ENCODE data around the gene CFAP99.

Gene CFAP99

DNA sequence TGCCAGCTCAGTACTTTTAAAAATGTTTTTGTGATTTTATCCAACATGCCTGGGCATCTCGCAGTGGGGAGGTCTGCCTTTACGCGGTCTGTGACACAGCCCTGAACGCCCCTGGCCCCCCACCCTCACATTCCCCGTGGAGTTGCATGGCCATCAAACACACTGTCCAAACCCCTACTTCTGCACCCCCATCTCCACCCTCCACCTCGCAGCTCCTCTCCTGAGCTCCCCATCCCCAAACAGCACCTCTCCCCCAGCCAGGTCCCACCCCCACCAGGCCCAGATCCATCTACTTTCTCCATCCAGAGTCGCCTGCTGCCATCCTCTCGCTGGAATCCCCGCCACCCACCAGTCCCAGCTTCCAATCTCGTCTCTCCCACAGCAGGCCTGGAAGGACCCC, 9.8 kb upstream of the CFAP99 start:
- H3K4me3 ChIP-seq = no peak overlapping the region
- DNase-seq = no peak
- TF ChIP-seq, protein P1, sequence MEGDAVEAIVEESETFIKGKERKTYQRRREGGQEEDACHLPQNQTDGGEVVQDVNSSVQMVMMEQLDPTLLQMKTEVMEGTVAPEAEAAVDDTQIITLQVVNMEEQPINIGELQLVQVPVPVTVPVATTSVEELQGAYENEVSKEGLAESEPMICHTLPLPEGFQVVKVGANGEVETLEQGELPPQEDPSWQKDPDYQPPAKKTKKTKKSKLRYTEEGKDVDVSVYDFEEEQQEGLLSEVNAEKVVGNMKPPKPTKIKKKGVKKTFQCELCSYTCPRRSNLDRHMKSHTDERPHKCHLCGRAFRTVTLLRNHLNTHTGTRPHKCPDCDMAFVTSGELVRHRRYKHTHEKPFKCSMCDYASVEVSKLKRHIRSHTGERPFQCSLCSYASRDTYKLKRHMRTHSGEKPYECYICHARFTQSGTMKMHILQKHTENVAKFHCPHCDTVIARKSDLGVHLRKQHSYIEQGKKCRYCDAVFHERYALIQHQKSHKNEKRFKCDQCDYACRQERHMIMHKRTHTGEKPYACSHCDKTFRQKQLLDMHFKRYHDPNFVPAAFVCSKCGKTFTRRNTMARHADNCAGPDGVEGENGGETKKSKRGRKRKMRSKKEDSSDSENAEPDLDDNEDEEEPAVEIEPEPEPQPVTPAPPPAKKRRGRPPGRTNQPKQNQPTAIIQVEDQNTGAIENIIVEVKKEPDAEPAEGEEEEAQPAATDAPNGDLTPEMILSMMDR (IDR thresholded peaks at IDR 0.05) = no peak
- H3K36me3 ChIP-seq = no peaks in the 10 kb centered on the region
- H3K9me3 ChIP-seq = no peaks in the 10 kb centered on the region
- H3K27me3 ChIP-seq = peaks cover 0 to 3% of the 10 kb centered on the region in 2 donors
- intact Hi-C loops (cut with DNase I; ENCODE audit: low total_unique reads) = no loop called here
- H3K27ac ChIP-seq = no peak overlapping the region
- H3K4me1 ChIP-seq = peaks cover 0 to 17% (median 16%) of the 10 kb centered on the region in 4 donors

DNA sequence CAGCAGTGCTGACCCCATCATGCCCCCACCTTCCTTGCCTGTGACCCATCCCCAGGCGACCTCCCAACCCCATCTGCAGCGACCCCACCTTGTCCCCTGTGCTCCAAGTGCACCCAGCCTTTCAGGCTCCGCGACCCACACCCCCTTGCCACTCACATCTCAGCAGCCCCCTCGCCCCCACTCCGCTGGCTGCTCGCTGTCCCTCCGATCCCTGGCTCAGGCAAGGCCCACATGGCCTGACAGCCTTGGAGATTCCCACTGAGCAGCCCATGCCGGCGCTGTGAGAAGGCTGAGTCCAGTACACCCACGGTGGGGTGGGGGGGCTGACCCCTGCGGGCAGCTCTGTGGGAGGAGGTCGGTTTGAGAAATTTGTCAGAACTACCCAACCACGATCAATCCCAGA, 9.4 kb upstream of the CFAP99 start:
- TF ChIP-seq, protein P1 (IDR thresholded peaks at IDR 0.05) = no peak
- intact Hi-C loops (cut with DNase I; ENCODE audit: low total_unique reads) = no loop called here
- peaks cover 0 to 3% of the 10 kb centered on the region in 2 donors for H3K27me3 ChIP-seq
- no peak for DNase-seq
- H3K4me1 ChIP-seq = peaks cover 0 to 20% (median 19%) of the 10 kb centered on the region in 4 donors
- H3K9me3 ChIP-seq = no peaks in the 10 kb centered on the region
- H3K36me3 ChIP-seq = no peaks in the 10 kb centered on the region
- no peak overlapping the region for H3K27ac ChIP-seq
- no peak overlapping the region for H3K4me3 ChIP-seq

DNA sequence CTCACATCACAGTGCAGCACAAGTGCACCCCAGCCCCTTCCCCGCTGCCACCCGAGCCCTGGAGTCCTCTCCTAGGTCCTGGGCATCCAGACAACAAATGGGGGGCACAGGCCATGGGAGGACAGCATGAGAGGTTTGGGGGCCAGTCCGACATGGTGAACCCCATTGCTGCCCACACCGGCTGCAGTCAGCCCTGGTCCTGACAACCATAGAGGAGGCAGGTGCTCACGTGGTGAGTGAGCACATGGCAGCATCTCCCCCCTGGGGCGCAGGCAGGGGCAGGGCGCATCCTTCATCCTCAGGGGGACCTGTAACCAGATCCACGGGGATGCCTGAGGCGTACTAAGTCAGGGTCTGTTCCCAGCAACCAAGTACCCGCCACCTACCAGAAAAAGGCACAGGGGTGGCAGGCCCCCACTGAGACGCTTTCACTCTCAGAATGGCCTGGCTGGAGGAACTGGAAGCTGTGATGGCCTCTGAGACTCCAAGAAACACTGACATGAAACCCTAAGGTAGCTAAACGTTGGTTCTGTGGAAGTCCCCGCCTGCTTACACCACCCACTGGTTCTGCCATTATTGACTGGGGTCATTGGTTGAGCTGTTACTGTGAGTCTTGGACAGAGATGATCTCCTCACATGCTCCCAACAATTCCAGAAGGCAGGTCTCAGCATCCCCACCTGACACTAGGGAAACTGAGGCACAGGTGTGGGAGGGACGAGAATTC, 6.8 kb upstream of the CFAP99 start:
- TF ChIP-seq, protein P1 (IDR thresholded peaks at IDR 0.05) = no peak
- H3K27ac ChIP-seq = no peak overlapping the region
- peaks cover 0 to 26% (median 25%) of the 10 kb centered on the region in 4 donors for H3K4me1 ChIP-seq
- H3K27me3 ChIP-seq = peaks cover 0 to 13% of the 10 kb centered on the region in 2 donors
- no peak overlapping the region for H3K4me3 ChIP-seq
- DNase-seq = no peak
- intact Hi-C loops (cut with DNase I; ENCODE audit: low total_unique reads) = loop anchor here (10.0 kb wide), 1 partner anchor 123 kb away; the partner anchor contains the start of gene FAM193A
- no peaks in the 10 kb centered on the region for H3K9me3 ChIP-seq
- H3K36me3 ChIP-seq = no peaks in the 10 kb centered on the region

DNA sequence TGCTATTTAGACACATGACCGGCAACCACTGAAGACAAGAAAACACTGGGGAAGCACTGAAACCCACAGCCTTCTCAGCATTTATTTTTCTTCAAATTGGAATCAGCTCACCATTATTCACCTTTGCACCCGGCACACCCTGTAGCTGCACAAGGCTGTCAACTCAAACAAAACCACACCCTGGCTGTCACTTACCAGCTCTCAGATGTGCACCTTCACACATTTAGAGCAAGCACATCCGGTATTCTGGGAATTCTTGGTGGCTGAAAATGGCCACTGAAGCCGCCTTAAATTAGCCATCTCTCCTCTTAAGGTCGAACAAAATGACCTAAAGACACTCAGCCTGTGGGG, 6.2 kb upstream of the CFAP99 start:
- intact Hi-C loops (cut with DNase I; ENCODE audit: low total_unique reads) = loop anchor here (10.0 kb wide), 1 partner anchor 122 kb away; the partner anchor contains the start of gene FAM193A
- TF ChIP-seq, protein P1 (IDR thresholded peaks at IDR 0.05) = no peak
- Histone ChIP-seq H3K27ac (peak overlapping the region in 1 of 2 donors; percentile 20), H3K9me3 (no peaks in the 10 kb centered on the region), H3K27me3 (peaks cover 0 to 14% of the 10 kb centered on the region in 2 donors), H3K4me3 (peak overlapping the region in 1 of 2 donors; percentile 24), H3K36me3 (no peaks in the 10 kb centered on the region), H3K4me1 (peaks cover 0 to 32% (median 30%) of the 10 kb centered on the region in 4 donors)
- DNase-seq = no peak

DNA sequence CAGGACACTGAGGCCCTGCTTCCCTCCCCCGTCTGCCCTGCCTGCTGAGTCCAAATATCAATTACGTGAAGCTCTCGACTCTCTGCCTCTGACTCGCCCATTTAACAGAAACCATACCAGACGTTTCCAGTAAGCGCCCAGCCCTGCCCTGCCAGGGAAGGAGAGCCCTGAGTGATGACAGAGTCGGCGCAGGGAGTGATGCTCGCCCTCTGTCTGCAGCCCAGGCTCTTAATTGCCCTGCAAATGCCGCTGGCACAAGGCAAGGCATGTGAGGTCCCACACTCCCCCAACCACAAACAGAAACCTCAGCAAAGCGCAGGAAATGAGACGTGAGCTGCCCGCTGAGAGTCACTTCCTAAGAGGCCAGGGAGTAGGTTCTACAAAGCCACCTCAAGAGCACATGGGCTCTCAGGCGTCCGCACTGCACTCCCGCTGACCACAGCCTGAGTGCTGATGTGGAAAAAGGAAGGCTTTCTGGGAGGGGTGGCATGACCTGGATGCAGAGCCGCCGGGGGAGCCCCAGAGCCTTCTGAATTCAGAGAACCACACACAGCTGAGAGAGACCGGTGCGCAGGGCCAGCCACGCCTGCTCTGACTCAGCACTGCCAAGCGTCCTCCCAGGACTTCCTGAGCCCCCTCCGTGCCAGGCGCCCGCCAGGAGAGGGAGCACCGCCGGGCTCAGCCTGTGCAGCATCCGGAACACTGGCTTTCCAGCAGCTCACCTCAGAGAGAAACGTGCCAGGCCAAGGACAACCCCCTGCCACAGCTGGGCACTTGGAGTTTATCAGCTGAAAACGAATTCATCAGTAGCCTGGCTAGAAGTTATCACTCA, 5.7 kb upstream of the CFAP99 start:
- no peaks in the 10 kb centered on the region for H3K9me3 ChIP-seq
- intact Hi-C loops (cut with DNase I; ENCODE audit: low total_unique reads) = loop anchor here (10.0 kb wide), 1 partner anchor 122 kb away; the partner anchor contains the start of gene FAM193A

More for the DNA sequence above, 5.7 kb upstream of the CFAP99 start:
- TF ChIP-seq, protein P1 (IDR thresholded peaks at IDR 0.05) = peak; percentile 34 to 45
- H3K4me3 ChIP-seq = peak overlapping the region; percentile 15 to 24
- H3K27me3 ChIP-seq = peaks cover 0 to 14% of the 10 kb centered on the region in 2 donors
- H3K27ac ChIP-seq = peak overlapping the region in 1 of 2 donors; percentile 20
- peaks cover 0 to 38% (median 35%) of the 10 kb centered on the region in 4 donors for H3K4me1 ChIP-seq
- H3K36me3 ChIP-seq = no peaks in the 10 kb centered on the region
- peak; percentile 75 to 90 for DNase-seq
